OCI-LY1 (cell line): ENCODE results near the gene NUTM2G.
"Not testable (repeated sequence)": the region's sequence is repeated elsewhere in the genome, so short reads cannot be mapped to it uniquely, and the experiment has no call there.

Experiments used
- CTCF ChIP-seq: fragments of 200-600 bp; sonication (generic), shearing (Covaris generic); IDR thresholded peaks from 2 replicates; pipeline ENCODE4 v1.5.1; 2017; ENCODE audit warnings: mild to moderate bottlenecking, antibody characterized with exemption, low read length, moderate library complexity, mixed read lengths
- EZH2 ChIP-seq: fragments of 200-600 bp; sonication (generic), shearing (Covaris generic); IDR thresholded peaks from 2 replicates; pipeline ENCODE4 v1.8.0; 2017; ENCODE audit warnings: borderline replicate concordance, mixed run types, mild to moderate bottlenecking, antibody characterized with exemption, low read length, moderate library complexity, mixed read lengths

GRCh38 chr9:96941628-96942027 is 13.0 kb downstream of the NUTM2G start:
- TF ChIP-seq CTCF, EZH2: not testable (repeated sequence)
